Psoas muscle (tissue), 8 donors: Measurements from ENCODE around the gene CAPSL. TPM values are rescaled to one million over a fixed set of nuclear protein-coding genes. Genes with fewer than 3 reads are reported as not detected.

Experiments
- ATAC-seq, 4 donors: fragments of 200-7000 bp; cut with Tn5 transposase; one replicate each; pipeline ENCODE4 v1.9.1; 2020; ENCODE audit warnings: moderate library complexity in 3 of 4, mild to moderate bottlenecking in 2 of 4
- DNase-seq, 2 donors: peaks; one replicate each; pipeline ENCODE4 v3.0.0-alpha.2; 2020
- H3K27ac ChIP-seq: fragments of 200-600 bp; one replicate; pipeline ENCODE4 v1.8.0; 2022
- H3K27me3 ChIP-seq, 3 donors: fragments of 200-600 bp in 1 of 3; one replicate each; pipeline versions ENCODE4 v1.6.1 to v1.8.0; 2013 to 2022; ENCODE audit warnings: low read length in 2 of 3, mild to moderate bottlenecking in 2 of 3, moderate library complexity in 1 of 3; ENCODE audit not compliant: insufficient read depth in 3 of 3
- H3K36me3 ChIP-seq, 2 donors: fragments of 200-600 bp in 1 of 2; one replicate each; pipeline versions ENCODE4 v1.6.1 to v1.8.0; 2013 to 2022; ENCODE audit warnings: low read depth in 1 of 2, mild to moderate bottlenecking in 1 of 2, moderate library complexity in 1 of 2; ENCODE audit not compliant: insufficient read depth in 1 of 2
- H3K4me1 ChIP-seq: fragments of 200-600 bp; one replicate; pipeline ENCODE4 v1.8.0; 2022
- H3K4me3 ChIP-seq: fragments of 200-600 bp; one replicate; pipeline ENCODE4 v1.8.0; 2022; ENCODE audit warnings: mild to moderate bottlenecking
- H3K9me3 ChIP-seq: fragments of 200-600 bp; one replicate; pipeline ENCODE4 v1.8.0; 2022
- CTCF ChIP-seq: fragments of 200-600 bp; IDR thresholded peaks from one replicate; pipeline ENCODE4 v1.8.0; 2022; ENCODE audit warnings: antibody characterized with exemption
- WGBS, 3 donors: extraction: QIAGEN DNeasy Blood & Tissue Kit; methylation state at CpG; one replicate each; pipeline versions ENCODE4 v1.1.6 to v1.1.7; 2013; 5-methylcytosine and 5-hydroxymethylcytosine counted together
- intact Hi-C, 2 donors: fragments of 100-400 bp; cut with DNase I; formaldehyde crosslinking; loops; one replicate each; pipeline versions ENCODE4 v1.11.0 to v1.14.2; 2022
- polyA plus RNA-seq, 3 donors: library from polyadenylated mRNA; stranded (reverse); fragments of 200-250 nt; gene quantifications; one replicate each; pipeline ENCODE4 v1.2.3, GENCODE V29; 2013
- total RNA-seq, 4 donors: library from RNA; stranded (reverse); fragmentation: NEBNext Ultra II Directional in 2 of 4; extraction: Animal tissue kit (Norgen Biotek cat#: 25700) in 2 of 4; gene quantifications; one replicate each; pipeline versions ENCODE4 v1.2.1 to v1.2.4, GENCODE V29; 2021 to 2023
- donor health status: healthy with polysubstance abuse.
- donor health status: DM: no; HTN: no; CAD: no; lungs with moderate emphysema.
- donor health status: Bipolar disorder and iron deficiency.
- donor health status: healthy.
- donor health status: DM: yes; HTN: yes; CAD: no.
- donor health status: DM: no; HTN: no; CAD: no.
- donor health status: DM: no; HTN: no; CAD: no.
- donor health status: DM: yes; HTN: yes; CAD: no.

CAPSL gene
- total and polyA plus RNA-seq, 7 donors: not detected

DNA sequence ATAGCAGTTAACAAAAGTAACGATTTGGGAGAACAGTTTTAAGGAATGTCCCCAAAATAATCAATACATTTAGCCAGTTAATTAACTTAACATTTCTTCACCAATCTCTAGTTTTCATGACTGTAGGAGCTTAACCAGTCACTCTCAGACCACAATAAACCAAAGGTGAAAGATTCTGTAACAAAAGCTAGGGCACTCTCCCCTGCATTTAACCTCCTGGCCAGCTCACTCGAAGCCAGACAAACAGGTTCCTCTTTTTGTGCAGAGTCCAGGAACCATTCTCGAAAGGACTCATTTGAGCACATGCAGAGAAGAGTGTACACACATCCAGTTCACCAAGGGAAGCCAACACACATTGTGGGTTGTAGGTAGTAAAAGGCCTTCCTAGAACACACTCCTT lies 75.3 kb downstream of the CAPSL start:
- Histone ChIP-seq H3K36me3 (no peaks in the 10 kb centered on the region), H3K9me3 (no peaks in the 10 kb centered on the region), H3K27me3 (no peaks in the 10 kb centered on the region), H3K27ac (no peak overlapping the region), H3K4me3 (no peak overlapping the region), H3K4me1 (no peaks in the 10 kb centered on the region)
- no peak for TF ChIP-seq CTCF
- DNase-seq (no peak), ATAC-seq (no peak)
- intact Hi-C loops: no loop called here
- WGBS, 3 donors: 82 to 85% (median 83%) methylated on average over 3 of the region's 3 CpGs

DNA sequence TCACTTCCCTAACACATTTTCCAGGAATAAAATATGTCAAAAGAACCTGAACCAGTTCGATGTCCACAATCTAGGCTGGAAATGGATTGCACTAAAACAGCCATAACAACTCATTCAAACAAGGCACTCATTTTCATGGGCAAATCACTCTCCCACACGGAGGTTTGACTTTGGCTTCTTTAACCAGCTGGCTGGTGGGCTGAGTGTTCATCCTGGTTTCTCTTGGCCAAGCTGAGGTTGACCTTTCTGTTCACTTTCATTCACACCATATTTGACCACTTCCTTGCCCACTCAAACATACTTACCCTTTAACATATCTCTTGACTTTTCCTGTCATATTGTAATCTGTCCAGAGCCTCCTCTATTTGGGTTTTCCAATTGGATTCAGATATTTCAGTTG lies 76.3 kb downstream of the CAPSL start:
- Histone ChIP-seq H3K4me3 (no peak overlapping the region), H3K9me3 (no peaks in the 10 kb centered on the region), H3K4me1 (no peaks in the 10 kb centered on the region), H3K36me3 (no peaks in the 10 kb centered on the region), H3K27ac (no peak overlapping the region), H3K27me3 (no peaks in the 10 kb centered on the region)
- no peak for TF ChIP-seq CTCF
- no peak for DNase-seq
- intact Hi-C loops: no loop called here
- no peak for ATAC-seq
- WGBS, 3 donors: 52 to 69% (median 62%) methylated on average over 2 of the region's 2 CpGs

DNA sequence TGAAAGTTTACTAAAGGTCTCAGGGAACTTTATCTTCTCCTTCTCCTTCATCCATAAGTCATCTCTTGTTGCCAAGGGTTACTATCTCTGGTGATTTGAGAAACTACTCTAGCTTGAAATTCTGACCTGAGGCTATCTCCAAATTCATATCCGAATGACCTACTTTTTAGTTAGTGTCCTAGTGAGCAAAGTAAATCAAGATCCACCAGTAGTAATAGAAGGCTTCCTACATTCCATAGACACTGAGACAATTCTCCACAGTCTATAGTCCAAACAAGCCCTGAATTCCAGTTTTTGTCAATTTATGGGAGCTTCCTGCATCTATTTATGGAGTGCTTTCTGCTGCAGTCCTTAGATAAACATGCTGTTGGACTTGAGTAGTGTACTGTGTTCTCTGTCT lies 76.7 kb downstream of the CAPSL start:
- no peak overlapping the region for H3K27ac ChIP-seq
- no peaks in the 10 kb centered on the region for H3K27me3 ChIP-seq
- H3K36me3 ChIP-seq: no peaks in the 10 kb centered on the region
- DNase-seq (no peak), ATAC-seq (no peak)
- intact Hi-C loops: no loop called here
- H3K4me3 ChIP-seq: no peak overlapping the region
- 81 to 89% (median 86%) methylated on average over 1 of the region's 1 CpG for WGBS, 3 donors
- no peak for TF ChIP-seq CTCF
- H3K4me1 ChIP-seq: no peaks in the 10 kb centered on the region
- H3K9me3 ChIP-seq: no peaks in the 10 kb centered on the region

DNA sequence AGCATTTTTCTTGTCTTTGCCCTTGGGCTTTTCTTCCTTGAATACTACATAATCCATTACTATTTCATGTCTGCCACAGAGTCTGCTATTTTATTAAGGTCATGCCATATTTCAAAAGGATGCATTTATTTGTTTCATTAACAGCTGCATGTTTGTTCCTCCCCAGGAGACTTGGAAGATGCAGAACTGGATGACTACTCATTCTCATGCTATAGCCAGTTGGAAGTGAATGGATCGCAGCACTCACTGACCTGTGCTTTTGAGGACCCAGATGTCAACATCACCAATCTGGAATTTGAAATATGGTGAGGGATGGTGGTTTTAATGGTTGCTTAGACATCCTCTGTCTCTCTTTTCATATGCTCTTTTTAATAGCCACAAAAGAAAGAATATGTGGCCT lies 77.7 kb downstream of the CAPSL start:
- Histone ChIP-seq H3K4me1 (no peaks in the 10 kb centered on the region), H3K36me3 (no peaks in the 10 kb centered on the region), H3K4me3 (no peak overlapping the region), H3K27ac (no peak overlapping the region), H3K9me3 (no peaks in the 10 kb centered on the region), H3K27me3 (no peaks in the 10 kb centered on the region)
- ATAC-seq: no peak
- intact Hi-C loops: no loop called here
- no peak for DNase-seq
- TF ChIP-seq CTCF: no peak
- WGBS, 3 donors: 67 to 82% (median 81%) methylated on average over 1 of the region's 1 CpG

GRCh38 chr5:35859101-35859661 lies 79.2 kb downstream of the CAPSL start:
- no peak overlapping the region for H3K27ac ChIP-seq
- intact Hi-C loops: no loop called here
- no peaks in the 10 kb centered on the region for H3K4me1 ChIP-seq
- WGBS, 3 donors: 56 to 60% (median 60%) methylated on average over 3 of the region's 3 CpGs
- H3K4me3 ChIP-seq: no peak overlapping the region
- DNase-seq (no peak), ATAC-seq (no peak)
- no peaks in the 10 kb centered on the region for H3K27me3 ChIP-seq
- no peak for TF ChIP-seq CTCF
- H3K36me3 ChIP-seq: no peaks in the 10 kb centered on the region
- H3K9me3 ChIP-seq: no peaks in the 10 kb centered on the region
